Transverse colon (tissue), 4 donors: ENCODE measurements around the gene TOX2.

Source experiments
- EP300 ChIP-seq: sonication (generic); formaldehyde crosslinking; IDR thresholded peaks from one replicate; pipeline ENCODE4 v1.6.1; 2017; ENCODE audit warnings: antibody characterized with exemption, low read depth
- POLR2A ChIP-seq: fragments of 450-650 bp; IDR thresholded peaks from one replicate; pipeline ENCODE4 v1.6.1; 2016; ENCODE audit warnings: antibody characterized with exemption, mild to moderate bottlenecking, moderate library complexity
- POLR2AphosphoS5 ChIP-seq, 3 donors: sonication (generic); formaldehyde crosslinking; IDR thresholded peaks; one replicate each; pipeline ENCODE4 v1.6.1; 2016; ENCODE audit warnings: antibody characterized with exemption in 3 of 3
- TF ChIP-seq, protein P1 (sequence below), 5 experiments: fragments of 200-600 bp in 3 of 5; fragments of 450-650 bp in 2 of 5; sonication (generic) in 3 of 5; IDR thresholded peaks; 1 replicate in 2 of 5; 2 replicates in 3 of 5; pipeline ENCODE4 v1.5.1; 2016 to 2017; ENCODE audit warnings: antibody characterized with exemption in 5 of 5, inconsistent platforms in 3 of 5, mild to moderate bottlenecking in 2 of 5, moderate library complexity in 1 of 5

DNA sequence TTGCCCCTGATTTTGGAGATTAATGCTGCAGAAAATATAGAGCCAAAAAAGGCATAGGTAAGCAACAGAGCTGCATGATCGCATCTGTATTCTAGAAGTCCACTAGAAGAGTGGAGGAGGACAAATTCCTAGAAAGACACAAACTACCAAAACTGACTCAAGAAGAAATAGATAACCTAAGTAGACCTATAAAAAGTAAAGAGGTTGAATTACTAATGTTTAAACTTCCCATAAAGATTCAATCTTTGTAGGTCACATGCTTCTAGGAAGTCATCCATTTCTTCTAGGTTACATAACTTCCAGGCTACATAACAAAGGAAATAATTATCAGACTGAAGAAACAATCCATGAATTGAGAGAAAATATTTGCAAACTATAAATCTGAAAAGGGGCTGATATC lies 187.9 kb downstream of the TOX2 start:
- TF ChIP-seq, protein P1, sequence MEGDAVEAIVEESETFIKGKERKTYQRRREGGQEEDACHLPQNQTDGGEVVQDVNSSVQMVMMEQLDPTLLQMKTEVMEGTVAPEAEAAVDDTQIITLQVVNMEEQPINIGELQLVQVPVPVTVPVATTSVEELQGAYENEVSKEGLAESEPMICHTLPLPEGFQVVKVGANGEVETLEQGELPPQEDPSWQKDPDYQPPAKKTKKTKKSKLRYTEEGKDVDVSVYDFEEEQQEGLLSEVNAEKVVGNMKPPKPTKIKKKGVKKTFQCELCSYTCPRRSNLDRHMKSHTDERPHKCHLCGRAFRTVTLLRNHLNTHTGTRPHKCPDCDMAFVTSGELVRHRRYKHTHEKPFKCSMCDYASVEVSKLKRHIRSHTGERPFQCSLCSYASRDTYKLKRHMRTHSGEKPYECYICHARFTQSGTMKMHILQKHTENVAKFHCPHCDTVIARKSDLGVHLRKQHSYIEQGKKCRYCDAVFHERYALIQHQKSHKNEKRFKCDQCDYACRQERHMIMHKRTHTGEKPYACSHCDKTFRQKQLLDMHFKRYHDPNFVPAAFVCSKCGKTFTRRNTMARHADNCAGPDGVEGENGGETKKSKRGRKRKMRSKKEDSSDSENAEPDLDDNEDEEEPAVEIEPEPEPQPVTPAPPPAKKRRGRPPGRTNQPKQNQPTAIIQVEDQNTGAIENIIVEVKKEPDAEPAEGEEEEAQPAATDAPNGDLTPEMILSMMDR (IDR thresholded peaks at IDR 0.05): no peak
- TF ChIP-seq POLR2AphosphoS5 (IDR thresholded peaks at IDR 0.05) (no peak), POLR2A (no peak), EP300 (no peak)
